GM21367 (cell line): Measurements from ENCODE around the gene FHIP1A.

Experiments used
- ATAC-seq: cut with Tn5 transposase; IDR thresholded peaks from one replicate; pipeline ENCODE4 v1.9.1; 2021; ENCODE audit not compliant: unreplicated experiment

FHIP1A gene

DNA sequence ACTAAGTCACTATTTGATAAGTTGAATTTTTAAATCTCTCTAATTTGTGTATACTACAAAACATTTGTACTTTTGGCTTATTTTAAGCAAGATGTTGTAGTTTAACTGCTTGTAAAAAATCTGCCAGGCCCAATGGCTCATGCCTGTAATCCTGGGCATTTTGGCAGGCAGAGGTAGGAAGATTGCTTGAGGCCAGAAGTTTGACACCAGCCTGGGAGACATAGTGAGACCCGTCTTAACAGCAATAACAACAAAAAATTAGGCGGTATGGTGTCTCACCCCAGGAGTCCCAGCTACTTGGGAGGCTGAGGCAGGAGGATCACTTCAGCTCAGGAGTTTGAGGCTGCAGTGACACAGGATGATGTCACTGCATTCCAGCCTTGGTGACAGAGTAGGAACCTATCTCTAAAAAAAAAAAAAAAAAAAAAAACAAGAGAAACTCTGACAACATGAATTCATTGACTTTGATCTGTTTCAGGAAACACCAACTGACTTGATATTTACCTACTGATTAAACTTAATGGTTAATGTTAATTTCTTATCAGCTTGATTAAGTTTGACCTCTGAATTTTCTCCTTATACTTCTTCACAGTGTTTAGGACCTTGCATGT lies 8.9 kb downstream of the FHIP1A start:
- no peak for ATAC-seq

DNA sequence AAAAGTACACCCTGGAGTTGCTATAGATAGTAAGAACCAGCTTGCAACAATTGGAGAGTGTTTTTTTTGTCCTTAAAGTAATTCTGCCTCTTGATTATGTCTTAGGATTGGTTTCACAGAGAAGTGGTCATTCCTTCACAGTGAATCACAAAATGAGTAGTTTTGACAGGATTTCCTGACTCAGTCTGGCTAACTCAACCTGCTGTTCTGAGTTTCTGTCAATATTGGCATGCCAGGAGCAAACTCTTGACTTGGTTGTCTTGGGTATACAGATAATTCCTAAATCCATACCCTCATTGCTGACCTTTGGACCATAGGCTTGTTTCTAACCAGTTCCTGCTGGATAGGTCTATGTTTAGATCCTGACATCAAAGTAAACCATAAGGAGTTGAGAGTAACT lies 9.4 kb downstream of the FHIP1A start:
- ATAC-seq, result no peak

DNA sequence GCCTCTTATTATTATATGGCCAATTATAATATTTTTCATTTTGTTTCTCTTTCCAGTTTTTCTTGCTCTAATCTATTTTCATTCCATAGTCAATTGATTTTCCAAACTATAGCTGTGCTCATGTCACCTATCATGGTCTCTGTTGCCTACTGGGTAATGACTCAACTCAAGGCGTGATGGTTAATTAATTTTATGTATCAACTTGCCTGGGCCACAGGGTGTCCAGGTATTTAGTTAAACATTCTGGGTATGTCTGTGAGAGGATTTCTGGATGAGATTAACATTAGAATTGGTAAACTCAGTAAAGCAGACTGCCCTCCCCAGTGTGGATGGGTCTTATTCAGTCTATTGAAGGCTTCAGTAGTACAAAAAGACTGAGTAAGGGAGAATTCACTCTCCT lies 9.9 kb downstream of the FHIP1A start:
- ATAC-seq, result no peak

DNA sequence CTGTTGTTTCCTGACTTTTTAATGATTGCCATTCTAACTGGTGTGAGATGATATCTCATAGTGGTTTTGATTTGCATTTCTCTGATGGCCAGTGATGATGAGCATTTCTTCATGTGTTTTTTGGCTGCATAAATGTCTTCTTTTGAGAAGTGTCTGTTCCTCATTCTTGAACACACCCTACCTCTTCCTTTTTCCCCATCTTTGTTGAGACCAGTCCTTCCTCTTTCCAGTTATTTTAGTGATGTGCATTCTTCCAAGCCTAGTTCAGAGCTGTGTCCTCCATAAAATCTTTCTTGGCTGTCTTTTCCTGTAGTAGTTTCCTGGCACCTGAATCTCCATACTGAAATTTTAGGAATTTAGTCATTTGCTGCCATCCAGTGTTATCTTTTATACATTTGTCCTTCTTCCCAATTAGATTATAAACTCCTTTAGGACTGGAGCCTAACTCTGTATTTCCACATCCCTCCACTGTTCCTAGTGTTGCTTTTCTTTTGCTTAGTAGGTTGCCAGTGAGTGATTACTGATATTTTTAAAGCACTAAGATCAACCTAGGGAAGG lies 11.4 kb downstream of the FHIP1A start:
- no peak for ATAC-seq

DNA sequence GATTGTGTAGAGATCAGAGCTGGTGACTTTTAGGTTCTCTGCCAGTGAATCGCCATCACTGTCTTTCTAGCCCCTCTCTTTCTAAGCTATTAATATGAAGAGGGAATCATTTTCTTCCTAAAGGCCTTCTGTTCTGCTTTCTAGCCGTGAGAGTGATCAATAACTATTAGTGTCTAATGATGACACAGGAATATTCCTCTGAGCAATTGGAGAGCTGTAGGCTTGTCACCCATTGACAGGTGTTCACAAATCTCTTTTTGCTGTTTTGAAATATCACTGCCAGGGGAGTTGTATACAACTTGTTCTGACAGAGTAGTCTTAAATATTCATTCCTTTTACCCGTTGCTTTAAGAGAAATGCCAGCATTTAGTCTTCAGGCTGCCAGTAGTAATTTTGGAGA lies 13.9 kb downstream of the FHIP1A start:
- no peak for ATAC-seq

DNA sequence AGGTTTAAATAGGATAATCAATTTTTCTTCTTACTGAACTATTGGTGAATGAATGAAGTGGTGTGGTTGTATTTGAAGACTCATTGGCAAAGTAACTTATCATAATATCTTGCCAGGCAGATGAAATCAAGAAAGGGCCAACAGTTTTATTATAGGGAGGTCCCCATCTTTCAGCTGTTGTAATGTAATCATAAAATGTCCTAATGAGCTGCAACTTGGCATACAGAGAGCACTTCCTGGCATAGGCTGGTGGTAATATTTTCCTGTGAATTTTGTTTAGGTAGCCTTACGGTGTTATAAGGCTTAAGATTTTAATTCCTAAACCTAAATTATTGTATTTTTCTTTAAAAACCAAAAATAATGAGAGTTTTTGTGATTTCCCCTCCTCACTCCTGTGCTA lies 17.5 kb downstream of the FHIP1A start:
- ATAC-seq, result no peak

DNA sequence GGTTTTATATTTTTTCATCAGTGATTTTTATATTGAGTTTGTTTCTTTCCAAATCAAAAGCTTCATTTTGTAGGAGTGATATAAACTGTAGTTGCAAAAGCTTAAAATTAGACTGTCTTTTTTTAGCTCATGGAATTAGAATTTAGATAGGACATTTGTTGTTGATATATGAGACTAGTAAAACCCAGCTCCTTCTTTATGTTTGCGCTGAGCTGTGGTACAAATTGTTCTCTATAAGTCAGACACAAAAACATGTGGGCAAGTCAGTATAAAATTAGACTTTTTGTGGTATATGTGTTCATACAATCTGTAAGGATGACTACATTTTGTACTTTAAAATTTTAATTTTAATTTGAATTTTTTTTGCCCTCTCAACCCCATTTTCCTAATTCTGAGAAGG lies 18.3 kb downstream of the FHIP1A start:
- ATAC-seq, result no peak

DNA sequence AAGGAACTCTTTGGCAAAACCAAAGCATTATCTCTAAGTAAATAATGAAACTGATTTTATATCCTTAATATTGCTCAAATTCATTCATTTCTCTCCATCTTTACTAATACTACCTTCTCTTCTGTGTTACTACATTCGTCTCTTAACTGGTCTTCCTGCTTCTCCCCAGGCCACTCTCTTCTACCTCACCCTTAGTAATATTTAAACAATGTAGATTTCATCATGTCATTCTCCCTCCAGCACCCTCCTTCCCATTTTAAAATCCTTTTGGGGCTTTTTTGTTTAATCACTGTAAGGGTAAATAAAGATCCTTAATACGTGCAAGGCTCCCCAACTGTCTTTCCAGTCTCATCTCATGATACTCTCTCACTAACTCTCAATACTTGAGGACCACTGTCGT lies 19.4 kb downstream of the FHIP1A start:
- ATAC-seq, result no peak

DNA sequence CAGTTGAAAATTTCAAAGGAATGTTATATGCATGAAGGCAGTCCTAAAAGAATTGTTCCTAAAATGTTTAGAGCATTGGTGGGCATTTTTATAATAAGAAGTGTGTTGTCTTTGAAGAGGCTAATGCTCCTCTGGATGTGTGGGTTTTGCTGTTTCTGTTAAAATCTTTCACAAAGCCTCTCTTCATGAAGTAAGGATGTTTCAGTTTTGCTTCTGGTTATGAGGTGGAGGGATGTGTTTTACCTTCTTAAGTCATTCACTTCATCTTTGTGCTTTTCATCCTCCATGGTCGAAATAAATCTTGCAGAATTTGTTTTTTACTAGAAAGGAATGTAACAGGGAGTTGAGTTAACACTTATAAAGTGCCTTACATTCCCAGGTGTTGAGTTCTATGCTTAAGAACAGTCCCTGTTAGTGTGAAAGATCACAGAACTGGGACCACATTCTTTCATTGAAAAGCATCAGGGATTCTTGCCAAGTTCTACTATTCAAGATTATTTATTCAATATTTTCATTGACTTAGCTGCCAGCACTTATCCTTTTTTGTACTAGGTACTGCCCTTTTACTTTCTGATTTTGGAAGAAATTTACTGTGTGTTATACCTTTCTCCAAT lies 21.1 kb downstream of the FHIP1A start:
- ATAC-seq, result no peak

DNA sequence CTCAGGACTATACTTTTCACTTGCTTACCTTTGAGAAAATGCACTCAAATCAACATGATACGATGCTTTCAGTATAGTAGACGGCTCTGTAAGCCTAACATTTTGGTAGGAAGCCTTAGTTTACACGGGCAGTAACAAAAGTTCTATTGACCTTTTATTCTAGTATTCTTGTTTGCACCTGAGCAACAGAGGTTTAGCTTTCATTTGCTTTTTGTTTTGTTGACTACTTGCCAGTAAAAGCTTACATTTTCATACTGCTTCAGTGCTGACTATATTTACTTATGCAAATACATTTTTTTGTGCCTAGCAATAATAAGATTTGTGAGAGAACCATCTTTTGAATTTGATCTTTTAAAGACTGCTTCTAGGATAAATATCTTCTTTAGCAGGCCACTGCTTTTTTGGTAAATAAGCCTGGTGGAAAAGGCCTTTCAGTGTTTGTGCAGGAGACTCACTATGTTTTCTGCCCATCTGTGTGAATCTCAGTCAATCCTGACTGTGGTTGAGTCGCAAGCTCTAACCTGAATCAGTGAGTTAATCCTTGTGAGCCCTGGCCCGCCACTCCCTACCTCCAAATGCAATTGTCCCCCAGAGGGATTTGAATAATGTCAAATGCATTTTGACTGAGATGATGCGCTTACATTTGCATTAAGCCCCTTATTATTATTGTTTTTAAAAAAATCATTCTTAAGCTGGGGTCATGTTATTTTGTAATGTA lies 21.9 kb downstream of the FHIP1A start:
- no peak for ATAC-seq

DNA sequence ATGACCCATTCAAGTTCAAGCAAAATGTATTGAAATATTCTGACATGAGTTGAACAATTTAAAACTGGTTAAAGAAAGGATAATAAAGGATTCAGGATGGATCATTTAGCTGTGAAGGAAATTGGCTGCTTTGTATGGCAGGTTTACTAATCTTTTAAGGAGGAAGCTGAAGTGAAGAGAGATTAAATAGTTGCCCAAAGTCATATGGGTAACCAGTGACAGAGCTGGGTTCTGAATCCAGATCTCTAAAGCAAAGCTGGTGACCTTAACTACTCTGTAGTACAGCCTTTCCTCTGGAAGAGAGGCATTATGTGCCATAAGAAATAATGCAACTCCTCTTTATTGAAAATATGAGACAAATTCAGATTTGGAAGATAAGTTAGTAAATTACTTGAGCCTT lies 22.8 kb downstream of the FHIP1A start:
- no peak for ATAC-seq

DNA sequence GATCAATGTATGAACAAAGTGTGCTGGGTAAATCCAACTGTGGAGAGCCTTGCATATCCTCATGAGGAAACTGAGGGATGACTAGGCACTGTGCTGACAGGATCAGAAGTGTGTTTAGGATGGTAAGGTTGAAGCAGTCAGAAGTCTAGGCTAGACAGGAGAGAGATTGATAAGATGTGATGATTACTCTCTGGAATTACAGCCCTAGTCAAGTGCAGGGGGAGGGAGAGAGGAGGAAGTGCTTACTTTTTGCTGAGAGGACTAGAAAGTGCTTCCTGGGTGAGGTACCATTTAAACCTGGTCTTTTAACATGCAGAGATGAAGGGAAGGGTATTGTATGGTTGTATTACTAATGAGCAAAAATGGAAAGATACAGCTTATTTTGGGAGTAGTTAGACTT lies 23.7 kb downstream of the FHIP1A start:
- no peak for ATAC-seq

DNA sequence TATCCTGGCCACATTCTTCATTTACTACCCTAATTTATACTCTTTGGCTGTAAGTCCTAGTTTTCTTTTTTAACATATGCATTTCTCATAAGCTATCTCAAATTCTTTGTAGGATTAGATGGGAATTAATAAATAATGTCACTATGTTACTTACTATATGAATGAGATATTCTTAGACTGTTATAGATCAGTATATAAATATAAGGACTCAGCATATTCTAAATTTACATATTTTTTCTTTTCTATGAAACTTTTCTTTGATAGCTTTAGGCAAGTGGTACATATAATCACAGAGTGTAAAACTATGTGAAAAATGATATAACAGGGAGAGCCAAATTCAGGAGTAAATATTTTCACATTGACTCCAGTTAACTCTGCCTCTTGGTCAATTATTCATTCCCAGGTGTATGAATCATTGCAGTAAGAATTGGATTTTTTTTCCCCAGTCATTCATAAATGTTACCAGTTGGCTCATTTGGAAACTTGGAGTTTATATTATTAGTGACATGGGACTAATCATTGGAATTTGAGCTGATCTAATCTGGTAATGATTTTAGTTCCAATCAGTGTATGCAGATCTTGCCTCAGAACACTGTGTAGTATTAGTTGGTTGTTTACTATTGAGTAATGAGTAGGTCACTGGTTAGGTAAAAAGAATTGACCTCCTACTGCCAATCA lies 25.3 kb downstream of the FHIP1A start:
- ATAC-seq, result no peak

DNA sequence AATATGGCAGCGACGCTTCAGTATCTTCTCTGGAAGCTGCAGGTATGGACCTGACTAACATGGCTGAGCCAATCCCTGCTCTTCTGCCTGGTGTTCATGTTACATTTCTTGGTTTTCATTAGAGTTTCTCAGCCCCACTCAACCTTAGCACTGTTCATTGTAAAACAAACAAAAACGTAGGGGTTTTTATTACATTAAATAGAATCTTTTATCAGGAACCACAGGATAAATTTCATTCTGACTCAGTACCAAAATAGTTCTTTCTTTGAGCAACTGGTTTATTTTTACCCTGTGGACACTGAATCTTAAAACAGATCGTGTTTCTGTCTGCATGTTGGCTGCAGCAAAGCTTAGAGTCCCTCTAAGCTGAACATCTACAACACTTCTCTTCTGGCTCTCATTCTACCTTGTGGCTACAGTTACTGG lies 27.1 kb downstream of the FHIP1A start:
- ATAC-seq, result no peak

DNA sequence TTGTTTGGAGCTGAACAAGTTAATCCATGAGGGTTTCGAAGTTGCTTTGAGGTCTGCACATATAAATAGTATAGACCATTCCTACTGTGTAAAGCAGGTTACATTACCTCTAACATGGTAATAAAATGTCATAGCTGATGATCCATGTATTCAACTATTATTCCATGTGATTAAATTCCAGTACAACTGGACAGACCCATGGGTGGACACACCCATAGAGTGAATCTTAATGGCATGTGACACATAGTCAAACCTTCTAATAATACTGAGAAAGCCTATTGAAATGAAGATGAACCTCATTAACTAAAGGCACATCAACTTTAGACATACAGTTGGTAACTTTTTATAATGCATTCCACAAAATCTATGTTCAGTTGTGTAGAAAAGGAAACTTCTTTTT lies 28.5 kb downstream of the FHIP1A start:
- no peak for ATAC-seq

DNA sequence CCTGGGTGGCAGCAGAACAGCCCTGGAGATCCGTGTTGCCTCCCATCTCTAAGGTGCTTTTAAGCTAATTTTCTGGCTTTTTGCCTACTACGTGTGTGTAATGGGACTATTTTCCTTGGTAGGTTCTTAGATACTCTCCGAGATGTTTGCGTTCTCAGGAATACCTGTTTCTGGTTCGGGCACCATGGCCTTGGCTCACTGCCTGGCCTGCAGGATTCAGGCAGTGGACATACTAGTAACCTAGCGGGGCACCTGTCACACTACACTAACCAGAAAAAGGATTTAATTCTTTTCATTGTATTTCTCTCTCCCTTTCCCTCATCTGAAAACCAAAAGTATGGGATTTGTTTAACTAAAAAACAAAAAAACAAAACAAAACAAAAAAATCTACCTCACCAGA lies 29.2 kb downstream of the FHIP1A start:
- ATAC-seq, result no peak

DNA sequence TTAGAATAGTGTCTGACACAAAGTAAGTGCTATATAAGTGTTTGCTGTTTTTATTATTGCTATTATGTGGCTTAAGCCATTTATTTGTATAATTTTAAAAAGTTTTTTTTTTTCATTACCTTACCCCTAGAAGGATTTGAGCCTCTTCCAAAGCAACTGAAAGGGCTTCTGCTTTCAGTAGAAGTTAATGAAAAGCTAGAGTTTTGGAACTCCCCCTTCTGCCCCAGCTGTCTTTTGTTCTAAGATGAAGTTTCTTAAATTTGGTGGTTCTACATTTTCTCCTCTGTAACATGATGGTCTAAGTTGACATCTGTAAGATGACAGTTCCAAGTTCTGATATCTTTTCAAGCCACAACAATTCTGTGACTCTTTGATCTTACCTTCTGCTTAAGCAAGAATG lies 30.3 kb downstream of the FHIP1A start:
- ATAC-seq, result no peak

DNA sequence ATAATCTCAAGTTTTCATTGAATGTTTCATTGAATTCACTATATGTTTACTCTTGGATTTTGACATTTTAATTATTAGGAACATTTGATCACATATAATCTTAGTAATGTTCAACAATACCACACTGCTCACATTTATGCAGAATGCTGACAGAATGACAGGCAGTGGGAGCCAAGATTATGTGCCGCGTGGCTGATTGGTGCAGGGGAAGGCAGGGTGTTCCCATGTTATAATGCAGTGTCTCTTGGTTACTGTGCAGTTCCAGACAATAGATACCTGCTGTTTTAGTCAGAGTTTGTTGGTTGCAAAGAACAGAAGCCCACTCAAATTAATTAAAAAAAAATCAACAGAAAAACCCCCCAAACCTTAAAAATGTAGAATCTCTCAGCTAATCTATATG lies 33.0 kb downstream of the FHIP1A start:
- ATAC-seq, result no peak

DNA sequence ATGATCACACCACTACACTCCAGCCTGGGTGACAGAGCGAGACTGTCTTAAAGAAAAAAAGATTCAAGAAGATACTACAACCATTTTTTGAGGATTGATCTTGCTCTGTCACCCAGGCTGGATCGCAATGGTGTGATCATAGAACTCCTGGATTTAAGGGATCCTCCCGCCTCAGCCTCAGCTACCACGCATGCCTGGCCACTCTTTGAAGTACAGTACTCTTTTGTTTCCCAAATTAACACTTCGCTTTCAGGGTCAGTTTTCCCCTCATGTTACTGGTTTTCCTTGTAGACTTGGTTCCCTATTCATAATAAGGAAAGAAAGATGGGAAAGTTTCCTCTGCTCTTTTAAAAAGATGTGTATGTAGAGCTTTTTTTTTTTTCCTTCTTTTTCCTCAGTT lies 34.3 kb downstream of the FHIP1A start:
- no peak for ATAC-seq

DNA sequence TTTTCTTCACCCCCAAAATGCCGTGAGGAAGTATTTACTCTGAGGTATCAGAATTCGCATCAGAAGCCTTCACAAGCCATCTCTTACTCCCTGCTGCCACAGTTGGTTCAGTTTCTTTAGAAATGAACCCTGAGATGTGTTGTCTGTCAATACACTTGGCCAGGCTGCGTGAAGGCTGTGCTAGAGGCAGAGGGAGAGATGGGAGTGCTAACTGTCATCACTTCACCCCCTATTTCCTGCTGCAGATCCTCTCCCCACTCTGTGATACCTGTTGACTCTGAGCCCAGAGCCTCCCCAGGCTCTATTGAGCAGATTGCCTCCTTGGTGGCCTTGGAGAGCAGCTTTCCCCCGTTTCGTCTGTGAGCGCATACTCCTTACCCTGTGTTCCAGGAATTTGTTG lies 34.8 kb downstream of the FHIP1A start:
- ATAC-seq, result no peak

DNA sequence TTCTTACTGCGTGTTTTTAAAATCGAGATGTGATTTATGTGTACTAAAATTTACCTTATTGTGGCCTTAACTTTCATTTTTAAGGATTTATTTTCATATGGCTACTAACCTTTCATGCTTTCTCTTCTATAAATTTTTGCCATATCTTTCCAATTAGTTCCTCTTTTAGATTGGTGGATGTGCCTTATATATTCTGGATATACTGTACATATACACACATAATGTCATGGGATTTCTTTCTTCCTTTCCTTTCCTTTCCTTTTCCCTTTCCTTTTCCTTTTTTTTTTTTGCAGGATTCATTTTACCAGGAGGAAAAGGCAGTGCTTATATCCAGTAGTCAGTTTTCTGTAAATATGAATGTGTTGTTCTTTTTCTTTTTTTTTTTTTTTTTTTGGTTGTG lies 37.2 kb downstream of the FHIP1A start:
- ATAC-seq, result no peak

DNA sequence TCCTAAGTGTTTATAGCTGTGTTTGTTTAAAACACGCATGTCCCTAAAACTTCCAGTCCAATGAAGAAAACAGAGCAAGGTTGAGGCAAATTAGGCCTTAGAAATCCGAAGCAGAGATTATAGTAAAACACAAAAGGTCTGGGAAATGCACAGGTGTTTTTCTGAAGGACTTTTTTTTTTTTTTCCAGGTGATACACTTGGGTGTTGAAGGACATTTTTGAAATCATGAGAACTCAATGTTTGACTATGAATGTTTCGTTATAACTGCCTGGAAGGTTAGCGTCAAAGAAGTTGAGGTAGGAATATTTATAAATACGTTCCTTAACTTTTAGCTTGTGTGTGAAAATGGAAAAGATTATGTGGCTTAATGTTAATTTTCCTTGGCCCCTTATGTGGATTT lies 45.5 kb downstream of the FHIP1A start:
- ATAC-seq, result no peak
